HCT116 (cell line): ENCODE measurements around the gene PGAP6.

ENCODE experiments used
- ATF3 ChIP-seq: IDR thresholded peaks from 2 replicates; pipeline ENCODE4 v1.6.1; 2012
- CBX3 ChIP-seq: IDR thresholded peaks from 2 replicates; pipeline ENCODE4 v1.6.1; 2012; ENCODE audit warnings: low read depth
- CTCF ChIP-seq, 3 experiments: fragments of 200-600 bp in 1 of 3; sonication (generic) in 1 of 3; IDR thresholded peaks in 2 of 3; conservative IDR thresholded peaks in 1 of 3; 2 replicates each; pipeline ENCODE4 v1.5.1; 2012 to 2017; ENCODE audit warnings: low read depth in 2 of 3, low read length in 2 of 3, antibody characterized with exemption in 1 of 3, borderline replicate concordance in 1 of 3, control low read depth in 1 of 3, mild to moderate bottlenecking in 1 of 3, mixed read lengths in 1 of 3, mixed run types in 1 of 3, moderate library complexity in 1 of 3; ENCODE audit not compliant: insufficient read depth in 1 of 3
- EZH2 ChIP-seq: fragments of 200-600 bp; sonication (generic); IDR thresholded peaks from 2 replicates; pipeline ENCODE4 v1.6.1; 2017; ENCODE audit warnings: antibody characterized with exemption, mixed run types
- EZH2phosphoT487 ChIP-seq: fragments of 200-600 bp; IDR thresholded peaks from 2 replicates; pipeline ENCODE4 v1.6.1; 2018; ENCODE audit warnings: antibody characterized with exemption, borderline replicate concordance
- POLR2A ChIP-seq: IDR thresholded peaks from 2 replicates; pipeline ENCODE4 v1.7.0; 2011; ENCODE audit warnings: borderline replicate concordance; ENCODE audit not compliant: insufficient read depth, insufficient read length; ENCODE audit errors: extremely low read depth
- POLR2AphosphoS5 ChIP-seq: IDR thresholded peaks from 2 replicates; pipeline ENCODE4 v1.6.1; 2011; ENCODE audit warnings: mild to moderate bottlenecking, low read depth, low read length, moderate library complexity
- RAD21 ChIP-seq: IDR thresholded peaks from 2 replicates; pipeline ENCODE4 v1.6.1; 2012; ENCODE audit warnings: low read depth, mild to moderate bottlenecking
- ZBTB33 ChIP-seq: IDR thresholded peaks from 2 replicates; pipeline ENCODE4 v1.6.1; 2011; ENCODE audit warnings: mild to moderate bottlenecking, low read length, moderate library complexity; ENCODE audit not compliant: insufficient replicate concordance; ENCODE audit errors: extremely low read depth
- ZNF274 ChIP-seq: fragments of 200-500 bp; sonication (Bioruptor generic); IDR thresholded peaks from 2 replicates; pipeline ENCODE4 v1.6.1; 2014; ENCODE audit warnings: mild to moderate bottlenecking, low read depth, low read length, inconsistent platforms

- no peak for TF ChIP-seq POLR2A
- TF ChIP-seq EZH2phosphoT487: no peak
- no peak for TF ChIP-seq CTCF (IDR thresholded peaks at IDR 0.05 in 2 of 3, conservative IDR thresholded peaks at IDR 0.05 in 1 of 3; ENCODE audit: borderline replicate concordance in 1 of 3, insufficient read depth in 1 of 3, low read depth in 2 of 3, low read length in 2 of 3)
- TF ChIP-seq POLR2AphosphoS5: no peak
- no peak for TF ChIP-seq EZH2
- TF ChIP-seq RAD21: no peak
- no peak for TF ChIP-seq ZBTB33
- TF ChIP-seq ZNF274: no peak
- TF ChIP-seq ATF3: no peak
- TF ChIP-seq CBX3: no peak
Measured at GRCh38 chr16:353404-354290, 28.1 kb downstream of the PGAP6 start.
